Endothelial cell of umbilical vein (primary cell): ENCODE results near the gene SYT7.

Source experiments
- JUN ChIP-seq: IDR thresholded peaks from 2 replicates; pipeline ENCODE4 v1.6.1; 2011; ENCODE audit warnings: borderline replicate concordance, low read depth; ENCODE audit not compliant: insufficient read length, insufficient read depth
- POLR2A ChIP-seq: IDR thresholded peaks from 2 replicates; pipeline ENCODE4 v1.6.1; 2012; ENCODE audit warnings: low read depth, mild to moderate bottlenecking, control low read depth, low read length
- TF ChIP-seq, protein P1 (sequence below), 2 donors: IDR thresholded peaks; 1 replicate in 1 of 2; 2 replicates in 1 of 2; pipeline ENCODE4 v1.5.1; 2011; ENCODE audit warnings: low read length in 2 of 2, mild to moderate bottlenecking in 2 of 2, moderate library complexity in 2 of 2, control low read depth in 1 of 2, inconsistent platforms in 1 of 2, low read depth in 1 of 2; ENCODE audit not compliant: insufficient read depth in 1 of 2; ENCODE audit errors: extremely low read depth in 1 of 2
- TF ChIP-seq, protein P2 (sequence below): IDR thresholded peaks from 2 replicates; pipeline ENCODE4 v1.6.1; 2011; ENCODE audit not compliant: insufficient read depth, insufficient read length

GRCh38 chr11:61626580-61627380, 45.9 kb upstream of the SYT7 start:
- TF ChIP-seq JUN (no peak), POLR2A (no peak)
- TF ChIP-seq, protein P1, sequence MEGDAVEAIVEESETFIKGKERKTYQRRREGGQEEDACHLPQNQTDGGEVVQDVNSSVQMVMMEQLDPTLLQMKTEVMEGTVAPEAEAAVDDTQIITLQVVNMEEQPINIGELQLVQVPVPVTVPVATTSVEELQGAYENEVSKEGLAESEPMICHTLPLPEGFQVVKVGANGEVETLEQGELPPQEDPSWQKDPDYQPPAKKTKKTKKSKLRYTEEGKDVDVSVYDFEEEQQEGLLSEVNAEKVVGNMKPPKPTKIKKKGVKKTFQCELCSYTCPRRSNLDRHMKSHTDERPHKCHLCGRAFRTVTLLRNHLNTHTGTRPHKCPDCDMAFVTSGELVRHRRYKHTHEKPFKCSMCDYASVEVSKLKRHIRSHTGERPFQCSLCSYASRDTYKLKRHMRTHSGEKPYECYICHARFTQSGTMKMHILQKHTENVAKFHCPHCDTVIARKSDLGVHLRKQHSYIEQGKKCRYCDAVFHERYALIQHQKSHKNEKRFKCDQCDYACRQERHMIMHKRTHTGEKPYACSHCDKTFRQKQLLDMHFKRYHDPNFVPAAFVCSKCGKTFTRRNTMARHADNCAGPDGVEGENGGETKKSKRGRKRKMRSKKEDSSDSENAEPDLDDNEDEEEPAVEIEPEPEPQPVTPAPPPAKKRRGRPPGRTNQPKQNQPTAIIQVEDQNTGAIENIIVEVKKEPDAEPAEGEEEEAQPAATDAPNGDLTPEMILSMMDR (IDR thresholded peaks at IDR 0.05; ENCODE audit: extremely low read depth in 1 of 2, insufficient read depth in 1 of 2, low read depth in 1 of 2, low read length in 2 of 2): no peak
- TF ChIP-seq, protein P2, sequence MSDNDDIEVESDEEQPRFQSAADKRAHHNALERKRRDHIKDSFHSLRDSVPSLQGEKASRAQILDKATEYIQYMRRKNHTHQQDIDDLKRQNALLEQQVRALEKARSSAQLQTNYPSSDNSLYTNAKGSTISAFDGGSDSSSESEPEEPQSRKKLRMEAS: no peak
